PFSK-1 (cell line): ENCODE results near the gene RAB40A.

ENCODE experiments used
- FOXP2 ChIP-seq: optimal IDR thresholded peaks from 2 replicates; pipeline ENCODE3; 2011; ENCODE audit warnings: borderline replicate concordance, control low read depth, inconsistent platforms; ENCODE audit not compliant: insufficient read depth; ENCODE audit errors: extremely low read length, extremely low read depth
- POLR2AphosphoS5 ChIP-seq: IDR thresholded peaks from 2 replicates; pipeline ENCODE4 v1.6.1; 2012; ENCODE audit warnings: low read depth, mild to moderate bottlenecking, control low read depth, low read length, moderate library complexity
- SIN3A ChIP-seq: IDR thresholded peaks from 2 replicates; pipeline ENCODE4 v1.6.1; 2012; ENCODE audit warnings: mild to moderate bottlenecking, low read length, moderate library complexity, borderline replicate concordance; ENCODE audit not compliant: insufficient read depth
- TAF1 ChIP-seq: IDR thresholded peaks from 2 replicates; pipeline ENCODE4 v1.6.1; 2012; ENCODE audit warnings: low read length, control low read depth, borderline replicate concordance; ENCODE audit not compliant: insufficient read depth
- TF ChIP-seq, protein P1 (sequence below), 2 experiments: IDR thresholded peaks; 2 replicates each; pipeline versions ENCODE4 v1.6.1 to v1.8.0; 2011 to 2012; ENCODE audit warnings: low read depth in 2 of 2, low read length in 2 of 2, control low read depth in 1 of 2, inconsistent platforms in 1 of 2, mild to moderate bottlenecking in 1 of 2, moderate library complexity in 1 of 2; ENCODE audit not compliant: insufficient read depth in 1 of 2

The RAB40A gene

GRCh38 chrX:103536732-103537131, 17.4 kb upstream of the RAB40A start:
- TF ChIP-seq SIN3A, result no peak
- no peak for TF ChIP-seq POLR2AphosphoS5
- no peak for TF ChIP-seq FOXP2
- TF ChIP-seq, protein P1, sequence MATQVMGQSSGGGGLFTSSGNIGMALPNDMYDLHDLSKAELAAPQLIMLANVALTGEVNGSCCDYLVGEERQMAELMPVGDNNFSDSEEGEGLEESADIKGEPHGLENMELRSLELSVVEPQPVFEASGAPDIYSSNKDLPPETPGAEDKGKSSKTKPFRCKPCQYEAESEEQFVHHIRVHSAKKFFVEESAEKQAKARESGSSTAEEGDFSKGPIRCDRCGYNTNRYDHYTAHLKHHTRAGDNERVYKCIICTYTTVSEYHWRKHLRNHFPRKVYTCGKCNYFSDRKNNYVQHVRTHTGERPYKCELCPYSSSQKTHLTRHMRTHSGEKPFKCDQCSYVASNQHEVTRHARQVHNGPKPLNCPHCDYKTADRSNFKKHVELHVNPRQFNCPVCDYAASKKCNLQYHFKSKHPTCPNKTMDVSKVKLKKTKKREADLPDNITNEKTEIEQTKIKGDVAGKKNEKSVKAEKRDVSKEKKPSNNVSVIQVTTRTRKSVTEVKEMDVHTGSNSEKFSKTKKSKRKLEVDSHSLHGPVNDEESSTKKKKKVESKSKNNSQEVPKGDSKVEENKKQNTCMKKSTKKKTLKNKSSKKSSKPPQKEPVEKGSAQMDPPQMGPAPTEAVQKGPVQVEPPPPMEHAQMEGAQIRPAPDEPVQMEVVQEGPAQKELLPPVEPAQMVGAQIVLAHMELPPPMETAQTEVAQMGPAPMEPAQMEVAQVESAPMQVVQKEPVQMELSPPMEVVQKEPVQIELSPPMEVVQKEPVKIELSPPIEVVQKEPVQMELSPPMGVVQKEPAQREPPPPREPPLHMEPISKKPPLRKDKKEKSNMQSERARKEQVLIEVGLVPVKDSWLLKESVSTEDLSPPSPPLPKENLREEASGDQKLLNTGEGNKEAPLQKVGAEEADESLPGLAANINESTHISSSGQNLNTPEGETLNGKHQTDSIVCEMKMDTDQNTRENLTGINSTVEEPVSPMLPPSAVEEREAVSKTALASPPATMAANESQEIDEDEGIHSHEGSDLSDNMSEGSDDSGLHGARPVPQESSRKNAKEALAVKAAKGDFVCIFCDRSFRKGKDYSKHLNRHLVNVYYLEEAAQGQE (IDR thresholded peaks at IDR 0.05; ENCODE audit: insufficient read depth in 1 of 2, low read depth in 2 of 2, low read length in 2 of 2), result no peak
- no peak for TF ChIP-seq TAF1

DNA sequence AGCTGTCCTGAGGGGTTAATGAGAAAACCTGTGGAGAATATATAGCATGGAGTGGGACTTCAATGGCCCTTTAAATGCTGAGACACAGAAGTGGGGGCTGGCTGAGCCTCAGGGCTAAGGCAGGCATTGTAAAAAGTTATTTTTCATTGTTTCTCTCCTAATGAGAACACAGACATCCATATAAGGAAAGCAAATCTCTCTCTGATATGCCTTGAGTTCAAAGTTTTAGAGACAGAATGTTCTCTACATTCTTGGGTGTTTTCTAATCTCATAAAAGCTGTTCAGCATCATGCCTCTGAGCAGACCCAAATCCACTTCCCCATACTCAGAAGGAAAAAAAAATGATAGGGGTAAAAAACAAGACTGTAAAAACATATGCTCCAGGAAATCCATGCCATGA, 16.8 kb upstream of the RAB40A start:
- TF ChIP-seq SIN3A (no peak), FOXP2 (no peak), POLR2AphosphoS5 (no peak), TAF1 (no peak)
- TF ChIP-seq, protein P1 (IDR thresholded peaks at IDR 0.05; ENCODE audit: insufficient read depth in 1 of 2, low read depth in 2 of 2, low read length in 2 of 2), result no peak

GRCh38 chrX:103535206-103535605, 15.9 kb upstream of the RAB40A start:
- no peak for TF ChIP-seq SIN3A
- TF ChIP-seq FOXP2, result no peak
- TF ChIP-seq POLR2AphosphoS5, result no peak

DNA sequence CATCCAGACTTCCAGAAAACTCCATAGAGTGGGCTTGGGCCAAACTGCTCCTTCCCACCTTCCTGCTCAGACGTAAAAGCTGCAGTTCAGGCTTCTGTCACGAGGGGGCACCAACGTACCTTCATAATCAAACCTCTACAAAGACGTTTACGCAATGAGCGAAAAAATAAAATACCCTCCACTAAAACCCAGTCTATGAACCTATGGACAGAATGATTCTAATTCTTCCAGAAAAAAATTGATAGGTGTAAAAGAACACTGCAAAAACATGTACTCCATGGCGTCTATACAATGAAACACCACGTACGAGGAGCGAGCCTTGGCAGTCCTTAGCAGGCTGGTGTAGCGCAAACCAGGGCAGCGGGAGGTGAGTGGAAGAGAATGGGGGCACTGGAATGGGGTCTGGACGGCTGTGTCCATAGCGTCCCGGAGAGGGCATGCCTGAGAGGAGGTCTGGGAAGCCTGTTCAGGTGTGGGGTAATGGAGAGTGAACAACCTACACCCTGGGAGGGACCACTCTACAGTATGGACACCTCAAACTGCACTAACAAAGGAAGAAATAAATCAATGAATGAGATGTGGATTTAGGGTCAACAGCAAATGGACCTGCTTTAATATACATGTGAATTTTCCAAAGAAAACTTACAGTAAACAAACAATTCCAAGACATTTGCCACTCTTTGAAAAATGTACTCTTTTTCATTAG, 14.4 kb upstream of the RAB40A start:
- TF ChIP-seq POLR2AphosphoS5 (no peak), TAF1 (no peak)

DNA sequence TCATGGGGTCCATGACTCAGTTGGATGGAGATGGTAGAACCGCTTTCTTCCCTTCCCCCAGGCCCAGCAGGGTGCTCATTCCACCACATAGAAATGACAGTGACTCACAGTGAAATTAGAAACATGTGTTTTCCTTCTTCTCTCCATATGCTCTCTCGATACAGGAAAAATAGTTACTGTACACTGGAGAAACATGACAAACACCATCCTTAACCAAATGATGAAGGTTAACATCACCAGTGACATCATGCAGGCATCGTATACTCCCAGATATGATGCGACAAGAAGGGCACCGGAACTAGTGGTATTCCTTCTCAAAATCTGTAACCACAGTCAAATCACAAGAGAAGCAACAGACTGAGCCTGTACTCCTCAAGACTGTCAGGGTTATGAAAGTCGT, 11.7 kb upstream of the RAB40A start:
- no peak for TF ChIP-seq POLR2AphosphoS5
- no peak for TF ChIP-seq FOXP2
- TF ChIP-seq, protein P1 (IDR thresholded peaks at IDR 0.05; ENCODE audit: insufficient read depth in 1 of 2, low read depth in 2 of 2, low read length in 2 of 2), result no peak
- TF ChIP-seq SIN3A, result no peak
- TF ChIP-seq TAF1, result no peak

- TF ChIP-seq TAF1 (no peak), FOXP2 (no peak), POLR2AphosphoS5 (no peak), SIN3A (no peak)
- TF ChIP-seq, protein P1 (IDR thresholded peaks at IDR 0.05; ENCODE audit: insufficient read depth in 1 of 2, low read depth in 2 of 2, low read length in 2 of 2), result no peak
These were observed 11.3 kb upstream of the RAB40A start for GRCh38 chrX:103530545-103530944.
